ENCODE measurements around the gene ASIC1.

ASIC1 gene

DNA sequence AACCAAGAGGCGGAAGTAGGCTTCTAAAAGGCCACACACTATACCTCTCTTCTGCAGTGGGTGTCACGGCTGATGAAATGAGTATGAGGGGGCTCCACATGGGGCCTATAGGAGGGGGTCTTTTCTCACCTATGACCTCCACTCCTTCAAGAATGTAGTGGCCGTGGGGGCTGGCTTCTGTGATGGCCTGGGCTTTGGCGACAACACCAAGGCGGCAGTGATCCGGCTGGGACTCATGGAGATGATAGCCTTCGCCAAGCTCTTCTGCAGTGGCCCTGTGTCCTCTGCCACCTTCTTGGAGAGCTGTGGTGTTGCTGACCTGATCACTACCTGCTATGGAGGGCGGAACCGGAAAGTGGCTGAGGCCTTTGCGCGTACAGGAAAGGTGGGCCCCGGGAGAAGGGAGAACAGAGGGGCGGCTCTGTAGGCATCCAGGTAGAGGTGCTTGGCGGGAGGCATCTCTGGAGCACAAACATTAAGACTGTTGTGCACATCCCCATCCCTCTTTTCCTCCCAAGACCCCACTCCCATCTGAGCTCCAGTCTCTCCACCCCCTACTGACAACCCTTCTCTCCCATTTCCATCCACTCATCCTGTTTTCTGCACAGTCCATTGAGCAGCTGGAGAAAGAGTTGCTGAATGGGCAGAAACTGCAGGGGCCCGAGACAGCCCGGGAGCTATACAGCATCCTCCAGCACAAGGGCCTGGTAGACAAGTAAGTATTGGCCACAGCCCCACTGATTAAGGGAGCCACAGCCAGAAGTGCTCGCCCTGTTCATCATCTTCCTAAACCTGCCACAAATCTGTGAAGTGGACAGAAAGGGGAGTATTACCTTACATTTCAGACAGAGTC lies 50.2 kb downstream of the ASIC1 start:
- DNase-seq (ENCODE audit: low spot score) = no peak
- TF ChIP-seq, protein P1, sequence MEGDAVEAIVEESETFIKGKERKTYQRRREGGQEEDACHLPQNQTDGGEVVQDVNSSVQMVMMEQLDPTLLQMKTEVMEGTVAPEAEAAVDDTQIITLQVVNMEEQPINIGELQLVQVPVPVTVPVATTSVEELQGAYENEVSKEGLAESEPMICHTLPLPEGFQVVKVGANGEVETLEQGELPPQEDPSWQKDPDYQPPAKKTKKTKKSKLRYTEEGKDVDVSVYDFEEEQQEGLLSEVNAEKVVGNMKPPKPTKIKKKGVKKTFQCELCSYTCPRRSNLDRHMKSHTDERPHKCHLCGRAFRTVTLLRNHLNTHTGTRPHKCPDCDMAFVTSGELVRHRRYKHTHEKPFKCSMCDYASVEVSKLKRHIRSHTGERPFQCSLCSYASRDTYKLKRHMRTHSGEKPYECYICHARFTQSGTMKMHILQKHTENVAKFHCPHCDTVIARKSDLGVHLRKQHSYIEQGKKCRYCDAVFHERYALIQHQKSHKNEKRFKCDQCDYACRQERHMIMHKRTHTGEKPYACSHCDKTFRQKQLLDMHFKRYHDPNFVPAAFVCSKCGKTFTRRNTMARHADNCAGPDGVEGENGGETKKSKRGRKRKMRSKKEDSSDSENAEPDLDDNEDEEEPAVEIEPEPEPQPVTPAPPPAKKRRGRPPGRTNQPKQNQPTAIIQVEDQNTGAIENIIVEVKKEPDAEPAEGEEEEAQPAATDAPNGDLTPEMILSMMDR (IDR thresholded peaks at IDR 0.05; ENCODE audit: borderline replicate concordance, control extremely low read depth, extremely low read depth, insufficient read depth, missing control alignments) = no peak
- in situ Hi-C loops (cut with MboI; ENCODE audit: low sequenced_read_pairs, unreplicated experiment) = no loop called here

DNA sequence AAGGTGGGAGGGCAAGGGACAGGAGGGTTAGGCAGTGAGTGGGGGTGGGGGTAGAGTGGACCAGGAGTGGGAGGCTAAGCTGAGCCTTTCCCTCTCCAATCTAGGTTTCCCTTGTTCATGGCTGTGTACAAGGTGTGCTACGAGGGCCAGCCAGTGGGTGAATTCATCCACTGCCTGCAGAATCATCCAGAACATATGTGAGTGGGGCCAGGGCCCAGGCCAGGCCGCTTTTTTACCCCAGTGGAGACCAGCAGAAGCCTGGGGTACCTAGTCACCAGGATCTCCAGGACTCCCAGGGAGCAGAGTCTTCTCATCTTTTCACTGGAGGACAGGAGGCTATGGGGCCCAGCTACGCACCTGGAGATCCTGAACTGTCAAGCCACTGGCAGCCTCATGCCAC lies 51.9 kb downstream of the ASIC1 start:
- in situ Hi-C loops (cut with MboI; ENCODE audit: low sequenced_read_pairs, unreplicated experiment) = no loop called here
- DNase-seq (ENCODE audit: low spot score) = no peak
- TF ChIP-seq, protein P1 (IDR thresholded peaks at IDR 0.05; ENCODE audit: borderline replicate concordance, control extremely low read depth, extremely low read depth, insufficient read depth, missing control alignments) = no peak

DNA sequence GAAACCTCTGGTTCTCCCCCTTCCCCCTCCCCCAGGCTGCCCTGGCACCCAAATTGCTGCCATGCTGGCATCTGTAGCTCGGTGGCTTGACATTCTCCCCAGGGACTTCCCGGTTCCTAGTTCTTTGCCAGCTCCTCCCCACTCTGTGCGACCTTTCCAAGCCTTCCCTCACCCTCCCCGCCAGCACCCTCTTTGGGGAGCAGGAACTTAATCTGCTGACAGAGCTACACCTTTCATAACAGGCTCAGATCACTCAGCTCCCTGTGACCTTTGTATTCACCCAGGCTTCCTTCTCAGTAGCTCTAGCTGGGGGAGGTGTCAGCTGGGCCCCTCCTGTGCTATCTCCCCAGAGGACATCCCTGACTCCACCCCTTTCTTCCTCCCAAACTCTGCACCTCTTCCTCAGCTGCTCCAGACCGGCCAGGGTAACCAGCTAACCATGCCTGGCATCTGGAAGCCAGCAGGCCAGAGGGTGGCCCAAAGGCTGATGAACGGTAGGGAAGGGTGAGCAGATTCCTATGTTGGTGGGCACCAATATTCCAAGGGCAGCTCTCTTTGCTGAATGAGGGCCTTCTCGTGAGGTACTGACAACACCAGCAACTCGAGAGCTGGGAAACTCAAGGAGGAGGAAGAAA lies 52.8 kb downstream of the ASIC1 start:
- in situ Hi-C loops (cut with MboI; ENCODE audit: low sequenced_read_pairs, unreplicated experiment) = no loop called here
- TF ChIP-seq, protein P1 (IDR thresholded peaks at IDR 0.05; ENCODE audit: borderline replicate concordance, control extremely low read depth, extremely low read depth, insufficient read depth, missing control alignments) = no peak
- peak; percentile 66 for DNase-seq (ENCODE audit: low spot score)

DNA sequence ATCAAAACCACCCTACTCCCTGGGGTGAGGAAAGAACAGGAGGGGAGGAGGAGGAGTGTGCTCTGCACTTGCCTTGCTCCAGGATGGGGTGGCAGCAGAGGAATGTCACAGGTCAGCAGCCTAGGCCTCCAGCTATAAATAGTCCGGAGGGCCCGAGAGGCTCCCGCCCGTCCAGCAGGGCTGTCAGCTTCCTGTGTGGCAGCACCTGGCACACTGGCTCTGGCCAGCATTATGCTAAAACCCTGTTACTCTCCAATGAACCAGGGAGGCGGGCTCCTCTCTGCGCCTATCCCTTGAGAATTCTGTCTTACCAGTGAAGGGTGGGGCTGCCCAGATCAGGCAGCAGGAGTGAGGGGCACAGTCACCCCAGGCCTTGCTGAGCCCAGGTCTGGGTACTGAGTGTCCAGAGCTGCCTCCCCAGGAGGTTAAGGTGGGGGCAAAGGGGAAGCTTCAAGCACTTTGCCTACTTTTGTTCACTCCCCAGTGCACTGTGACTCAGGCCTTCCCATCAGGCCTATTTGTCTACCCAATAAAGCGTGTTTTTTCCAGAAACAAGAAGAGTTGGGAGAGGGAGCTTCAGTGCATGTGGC lies 53.5 kb downstream of the ASIC1 start:
- TF ChIP-seq, protein P1 (IDR thresholded peaks at IDR 0.05; ENCODE audit: borderline replicate concordance, control extremely low read depth, extremely low read depth, insufficient read depth, missing control alignments) = no peak
- in situ Hi-C loops (cut with MboI; ENCODE audit: low sequenced_read_pairs, unreplicated experiment) = no loop called here
- peak; percentile 47 for DNase-seq (ENCODE audit: low spot score)

DNA sequence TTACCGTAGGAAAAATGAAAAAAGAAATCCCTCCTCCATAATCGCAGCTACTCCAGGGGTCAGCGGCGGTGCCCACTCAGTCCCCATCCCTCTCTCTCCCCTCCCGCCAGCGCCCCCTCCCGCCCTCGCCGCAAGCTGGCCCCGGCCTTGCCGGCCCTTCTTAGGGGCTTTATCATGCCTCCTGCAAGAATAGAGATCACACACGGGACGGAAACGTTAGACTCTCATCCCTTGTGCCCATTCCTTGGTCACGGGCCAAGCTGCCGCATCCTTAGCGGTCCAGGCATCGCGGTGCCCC lies 53.9 kb downstream of the ASIC1 start:
- in situ Hi-C loops (cut with MboI; ENCODE audit: low sequenced_read_pairs, unreplicated experiment) = no loop called here
- TF ChIP-seq, protein P1 (IDR thresholded peaks at IDR 0.05; ENCODE audit: borderline replicate concordance, control extremely low read depth, extremely low read depth, insufficient read depth, missing control alignments) = no peak
- DNase-seq (ENCODE audit: low spot score) = no peak

DNA sequence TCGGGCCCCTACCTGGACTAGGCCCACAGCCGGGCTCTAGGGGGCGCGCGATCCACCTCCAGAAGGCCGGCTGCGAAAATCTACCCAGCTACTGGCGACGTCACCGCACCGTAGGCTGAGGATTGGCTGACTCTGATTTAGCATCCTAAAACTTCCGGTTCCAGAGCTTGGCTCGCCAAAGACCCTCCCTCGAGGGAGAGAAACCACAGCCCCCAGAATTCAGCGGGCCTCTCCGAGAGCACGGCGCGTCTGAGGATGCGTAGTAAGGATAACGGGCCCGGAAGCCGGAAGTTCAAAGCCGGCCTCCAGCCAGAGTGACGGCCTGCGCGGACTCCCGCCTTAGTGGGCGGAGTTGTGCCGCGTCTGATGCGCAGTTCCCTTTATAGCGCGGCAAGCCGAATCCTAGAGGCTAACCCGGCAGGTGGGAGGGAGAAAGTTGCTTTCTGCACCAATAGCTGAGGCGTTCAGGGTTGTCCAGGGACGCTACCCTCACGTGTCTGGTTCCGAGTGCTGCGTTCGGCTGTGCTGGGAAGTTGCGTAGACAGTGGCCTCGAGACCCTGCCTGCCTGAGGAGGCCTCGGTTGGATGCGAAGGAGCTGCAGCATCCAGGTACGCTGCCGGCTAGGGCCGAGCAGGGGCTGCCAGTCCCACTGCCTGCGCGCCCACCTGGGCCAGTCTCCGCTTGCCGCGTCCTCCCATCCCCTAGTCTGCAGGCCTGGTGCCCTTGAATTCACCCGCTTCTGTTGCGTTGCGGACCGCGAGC lies 54.5 kb downstream of the ASIC1 start, which contains the start of gene COX14:
COX14 (plus strand) TSS at position 544 of the 763 bp plus-strand sequence. CDS start 7,808 bp downstream, outside the sequence.
- DNase-seq (ENCODE audit: low spot score) = peak; percentile 96
- in situ Hi-C loops (cut with MboI; ENCODE audit: low sequenced_read_pairs, unreplicated experiment) = no loop called here
- TF ChIP-seq, protein P1 (IDR thresholded peaks at IDR 0.05; ENCODE audit: borderline replicate concordance, control extremely low read depth, extremely low read depth, insufficient read depth, missing control alignments) = peak; percentile 87
